ENCODE measurements around the gene UGT1A1. TPM values are rescaled to one million over a fixed set of nuclear protein-coding genes. Genes with fewer than 3 reads are reported as not detected.

The UGT1A1 gene
- total and polyA plus RNA-seq, 12 donors: not detected

DNA sequence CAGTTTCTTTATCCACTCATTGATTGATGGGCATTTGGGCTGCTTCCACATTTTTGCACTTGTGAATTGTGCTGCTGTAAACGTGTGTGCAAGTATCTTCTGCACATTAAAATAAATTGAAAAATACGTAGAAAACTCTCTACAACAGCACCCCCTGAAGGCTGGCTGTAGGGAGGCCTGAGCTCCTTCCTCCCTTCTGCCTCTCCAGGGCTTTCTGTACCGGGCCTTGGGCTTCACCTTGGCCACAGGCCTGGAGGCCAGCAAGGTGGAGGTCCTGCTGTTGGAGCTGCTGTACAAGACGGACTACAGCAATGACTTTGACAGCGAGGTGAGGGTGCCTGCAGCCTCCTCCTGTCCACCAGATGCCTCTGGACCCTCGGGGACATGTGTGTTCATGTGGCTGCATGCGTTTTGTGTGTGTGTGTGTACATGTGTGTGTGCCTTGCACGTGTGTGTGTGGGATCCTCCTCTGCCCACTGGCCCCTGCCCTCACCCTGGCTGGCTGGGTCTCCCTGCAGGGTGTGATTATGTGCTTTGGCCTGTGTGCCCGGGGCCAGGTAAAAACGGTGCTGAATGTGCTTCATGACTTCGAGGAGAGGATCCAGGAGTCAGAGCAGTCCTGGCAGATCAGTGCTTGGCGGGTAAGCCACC is 47.3 kb downstream of the UGT1A1 start:
- ATAC-seq: no peak
- WGBS, 2 donors: 68 to 69% methylated on average over 12 of the region's 12 CpGs

DNA sequence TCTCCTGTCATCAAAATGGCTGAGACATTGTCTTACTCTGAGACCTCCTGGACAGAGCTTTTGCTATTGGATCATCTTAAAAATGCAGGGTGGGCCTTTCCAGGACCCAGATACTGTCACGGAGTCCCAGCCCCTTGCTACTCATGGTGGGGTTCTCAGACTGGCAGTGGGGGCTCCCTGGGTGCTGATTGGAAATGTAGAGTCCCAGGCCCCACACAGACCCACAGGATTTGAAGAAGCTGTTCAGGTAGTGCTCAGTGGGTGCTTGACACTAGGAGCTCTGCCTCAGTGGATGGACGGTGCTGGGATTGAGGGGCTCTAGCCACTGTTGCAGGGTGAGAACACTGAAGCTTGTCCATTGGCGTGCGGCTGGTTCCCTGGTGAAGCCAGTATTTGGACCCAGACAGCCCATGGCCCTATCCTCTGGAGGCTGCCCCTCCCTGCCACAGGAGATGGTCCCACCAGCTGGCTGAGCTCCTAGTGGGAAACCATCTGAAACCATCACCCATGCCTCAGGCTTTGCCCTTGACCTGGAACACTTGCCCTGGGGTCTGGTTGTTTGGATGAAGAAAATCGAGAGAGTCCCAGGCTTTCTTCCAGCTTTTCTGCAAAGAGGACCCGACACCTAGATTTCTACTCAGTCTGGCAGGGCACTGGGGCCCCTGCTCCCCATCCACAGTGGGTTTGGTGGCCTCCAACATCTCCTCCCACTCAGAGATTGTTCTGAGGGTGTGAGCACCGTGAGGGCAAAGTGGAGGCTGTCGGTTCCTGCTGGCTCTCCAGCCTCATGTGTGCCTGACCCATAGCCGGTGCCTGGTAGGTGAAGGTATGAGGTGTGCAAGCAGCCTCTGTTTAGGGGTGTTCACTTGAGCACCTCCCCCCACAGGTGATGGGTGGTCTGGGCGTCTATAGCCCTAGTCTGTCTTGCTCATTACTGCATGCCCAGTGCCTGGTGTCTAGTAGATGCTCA is 48.2 kb downstream of the UGT1A1 start:
- Histone ChIP-seq H3K4me1 (no peaks in the 10 kb centered on the region), H3K4me3 (no peak overlapping the region), H3K27me3 (peaks cover 0 to 28% (median 14%) of the 10 kb centered on the region in 7 donors), H3K36me3 (no peaks in the 10 kb centered on the region), H3K9me3 (no peaks in the 10 kb centered on the region), H3K27ac (no peak overlapping the region)
- intact Hi-C loops (cut with DNase I): loop anchor here in 1 of 10 donors (5.0 kb wide), 1 partner anchor 1596 kb away; no protein-coding TSS in a partner anchor
- no peak for DNase-seq
- TF ChIP-seq, protein P1, sequence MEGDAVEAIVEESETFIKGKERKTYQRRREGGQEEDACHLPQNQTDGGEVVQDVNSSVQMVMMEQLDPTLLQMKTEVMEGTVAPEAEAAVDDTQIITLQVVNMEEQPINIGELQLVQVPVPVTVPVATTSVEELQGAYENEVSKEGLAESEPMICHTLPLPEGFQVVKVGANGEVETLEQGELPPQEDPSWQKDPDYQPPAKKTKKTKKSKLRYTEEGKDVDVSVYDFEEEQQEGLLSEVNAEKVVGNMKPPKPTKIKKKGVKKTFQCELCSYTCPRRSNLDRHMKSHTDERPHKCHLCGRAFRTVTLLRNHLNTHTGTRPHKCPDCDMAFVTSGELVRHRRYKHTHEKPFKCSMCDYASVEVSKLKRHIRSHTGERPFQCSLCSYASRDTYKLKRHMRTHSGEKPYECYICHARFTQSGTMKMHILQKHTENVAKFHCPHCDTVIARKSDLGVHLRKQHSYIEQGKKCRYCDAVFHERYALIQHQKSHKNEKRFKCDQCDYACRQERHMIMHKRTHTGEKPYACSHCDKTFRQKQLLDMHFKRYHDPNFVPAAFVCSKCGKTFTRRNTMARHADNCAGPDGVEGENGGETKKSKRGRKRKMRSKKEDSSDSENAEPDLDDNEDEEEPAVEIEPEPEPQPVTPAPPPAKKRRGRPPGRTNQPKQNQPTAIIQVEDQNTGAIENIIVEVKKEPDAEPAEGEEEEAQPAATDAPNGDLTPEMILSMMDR (IDR thresholded peaks at IDR 0.05): no peak
- no peak for ATAC-seq
- 73 to 80% methylated on average over 10 of the region's 10 CpGs for WGBS, 2 donors

More for the DNA sequence above, 47.3 kb downstream of the UGT1A1 start:
- H3K4me3 ChIP-seq: no peak overlapping the region
- no peaks in the 10 kb centered on the region for H3K36me3 ChIP-seq
- no peak for DNase-seq
- H3K9me3 ChIP-seq: no peaks in the 10 kb centered on the region
- no peaks in the 10 kb centered on the region for H3K4me1 ChIP-seq
- TF ChIP-seq, protein P1 (IDR thresholded peaks at IDR 0.05): no peak
- intact Hi-C loops (cut with DNase I): loop anchor here in 1 of 10 donors (5.0 kb wide), 1 partner anchor 1595 kb away; no protein-coding TSS in a partner anchor
- H3K27ac ChIP-seq: no peak overlapping the region
- H3K27me3 ChIP-seq: peaks cover 0 to 32% (median 14%) of the 10 kb centered on the region in 7 donors

DNA sequence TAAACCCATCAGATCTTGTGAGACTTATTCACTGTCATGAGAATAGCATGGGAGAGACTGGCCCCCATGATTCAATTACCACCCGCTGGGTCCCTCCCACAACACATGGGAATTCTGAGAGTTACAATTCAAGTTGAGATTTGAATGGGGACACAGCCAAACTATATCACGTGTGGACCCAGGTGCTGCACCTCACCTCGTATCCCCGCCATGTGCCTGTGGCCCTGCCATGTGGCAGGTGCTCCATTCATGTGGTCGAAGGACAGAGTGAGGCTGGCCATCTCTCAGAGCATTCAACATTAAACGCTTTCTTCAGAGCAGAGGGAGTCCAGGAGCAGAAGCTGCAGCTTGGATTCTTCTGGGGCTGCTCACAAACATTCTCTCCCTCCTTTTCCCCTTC is 50.3 kb downstream of the UGT1A1 start:
- Histone ChIP-seq H3K36me3 (no peaks in the 10 kb centered on the region), H3K9me3 (no peaks in the 10 kb centered on the region), H3K4me1 (no peaks in the 10 kb centered on the region), H3K4me3 (no peak overlapping the region), H3K27me3 (peaks cover 0 to 36% (median 14%) of the 10 kb centered on the region in 7 donors), H3K27ac (no peak overlapping the region)
- TF ChIP-seq, protein P1 (IDR thresholded peaks at IDR 0.05): no peak
- DNase-seq (no peak), ATAC-seq (no peak)
- 83 to 85% methylated on average over 6 of the region's 6 CpGs for WGBS, 2 donors
- intact Hi-C loops (cut with DNase I): no loop called here

DNA sequence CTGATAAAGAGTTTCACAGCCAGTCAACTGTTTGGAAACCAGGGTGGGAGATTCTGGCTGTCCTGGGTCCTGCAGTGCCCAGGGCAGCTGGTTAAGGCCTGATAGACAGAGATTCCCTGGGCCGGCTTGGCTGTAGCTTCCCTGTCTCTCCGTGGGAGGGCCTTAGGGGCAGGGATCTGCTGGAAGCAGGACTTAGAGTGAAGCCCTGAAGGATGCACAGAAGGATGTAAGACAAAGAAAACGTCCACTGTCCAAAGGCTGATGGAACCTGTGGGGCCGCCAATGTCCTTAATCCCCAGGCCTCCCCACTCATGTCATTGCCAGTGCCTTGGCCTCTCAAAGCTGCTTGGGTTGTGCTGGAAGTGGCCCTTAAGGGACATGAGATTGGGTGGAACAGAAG is 51.0 kb downstream of the UGT1A1 start:
- TF ChIP-seq, protein P1 (IDR thresholded peaks at IDR 0.05): no peak
- no peak for DNase-seq
- Histone ChIP-seq H3K4me1 (no peaks in the 10 kb centered on the region), H3K36me3 (no peaks in the 10 kb centered on the region), H3K4me3 (no peak overlapping the region), H3K27ac (no peak overlapping the region), H3K27me3 (peaks cover 0 to 36% (median 14%) of the 10 kb centered on the region in 7 donors), H3K9me3 (peaks cover 0 to 3% (median 0%) of the 10 kb centered on the region in 11 donors)
- 66 to 70% methylated on average over 4 of the region's 4 CpGs for WGBS, 2 donors
- intact Hi-C loops (cut with DNase I): no loop called here
- no peak for ATAC-seq

Data from heart right ventricle (tissue), 16 donors.